Endodermal cell (in vitro differentiated cells): ENCODE data around the gene LIMS2. TPM values are rescaled to one million over a fixed set of nuclear protein-coding genes. Genes with fewer than 3 reads are reported as not detected.
A peak's percentile ranks its signal among the peaks of the same experiment; 100 is the strongest.

ENCODE experiments used
- DNase-seq: peaks from one replicate; pipeline ENCODE4 v3.0.0-alpha.2; 2017
- H3K27ac ChIP-seq: 2 replicates; pipeline ENCODE4 v1.5.1; 2013; ENCODE audit warnings: mild to moderate bottlenecking, low read depth, low read length, moderate library complexity
- H3K27me3 ChIP-seq: 2 replicates; pipeline ENCODE4 v1.6.1; 2013; ENCODE audit warnings: mild to moderate bottlenecking, low read length, moderate library complexity; ENCODE audit not compliant: insufficient read depth, control insufficient read depth, poor library complexity, severe bottlenecking
- H3K36me3 ChIP-seq: 2 replicates; pipeline ENCODE4 v1.7.0; 2013; ENCODE audit warnings: mild to moderate bottlenecking, low read length, moderate library complexity; ENCODE audit not compliant: control insufficient read depth, insufficient read depth
- H3K4me1 ChIP-seq: one replicate; pipeline ENCODE4 v1.7.0; 2013; ENCODE audit warnings: low read length; ENCODE audit not compliant: control insufficient read depth, insufficient read depth
- H3K4me3 ChIP-seq: 2 replicates; pipeline ENCODE4 v1.5.1; 2013; ENCODE audit warnings: mild to moderate bottlenecking, low read length, moderate library complexity
- H3K9ac ChIP-seq: 2 replicates; pipeline ENCODE4 v1.6.1; 2013; ENCODE audit warnings: mild to moderate bottlenecking, low read length, moderate library complexity; ENCODE audit not compliant: poor library complexity, severe bottlenecking; ENCODE audit errors: extremely low read depth
- H3K9me3 ChIP-seq: 2 replicates; pipeline ENCODE4 v1.6.1; 2013; ENCODE audit warnings: mild to moderate bottlenecking, low read length, moderate library complexity; ENCODE audit not compliant: control insufficient read depth
- H3K27ac Mint-ChIP-seq: 2 replicates; pipeline ENCODE4 v1.8.0; 2020; ENCODE audit warnings: mixed read lengths
- H3K27me3 Mint-ChIP-seq: 2 replicates; pipeline ENCODE4 v1.8.0; 2021; ENCODE audit warnings: mild to moderate bottlenecking, mixed read lengths; ENCODE audit not compliant: insufficient read depth
- H3K36me3 Mint-ChIP-seq: 2 replicates; pipeline ENCODE4 v1.8.0; 2020; ENCODE audit warnings: low read depth, mixed read lengths
- H3K4me1 Mint-ChIP-seq: 2 replicates; pipeline ENCODE4 v1.8.0; 2020; ENCODE audit warnings: mixed read lengths
- H3K4me3 Mint-ChIP-seq: 2 replicates; pipeline ENCODE4 v1.8.0; 2020; ENCODE audit warnings: mild to moderate bottlenecking, moderate library complexity, mixed read lengths
- H3K9me3 Mint-ChIP-seq: 2 replicates; pipeline ENCODE4 v1.8.0; 2020; ENCODE audit warnings: mild to moderate bottlenecking, mixed read lengths
- CTCF ChIP-seq: fragments of 200-600 bp; sonication (generic); conservative IDR thresholded peaks from 2 replicates; pipeline ENCODE4 v1.5.0; 2021; ENCODE audit warnings: antibody characterized with exemption, mild to moderate bottlenecking
- WGBS, 2 experiments: methylation state at CpG; one replicate each; pipeline versions ENCODE4 v1.1.5 to v1.1.7; 2013; ENCODE audit warnings: missing lambda C conversion rate in 2 of 2, mixed read lengths in 1 of 2; ENCODE audit not compliant: insufficient coverage in 1 of 2, insufficient read length in 1 of 2; 5-methylcytosine and 5-hydroxymethylcytosine counted together
- total RNA-seq, 2 donors: library from RNA; stranded (reverse); fragmentation: NEBNext Ultra II Directional in 1 of 2; extraction: Animal tissue kit (Norgen Biotek cat#: 25700) in 1 of 2; gene quantifications; 2 replicates in 1 of 2; 3 replicates in 1 of 2; pipeline ENCODE4 v1.2.1, GENCODE V29; 2021

LIMS2 gene
- total RNA-seq, 2 donors from 2014 or later, result 3.9 to 9.8 TPM

GRCh38 chr2:127614731-127615130 is 60.6 kb downstream of the LIMS2 start:
- Histone ChIP-seq H3K36me3 (no peaks in the 10 kb centered on the region), H3K9me3 (peaks cover 15% of the 10 kb centered on the region), H3K27me3 (no peaks in the 10 kb centered on the region), H3K4me3 (no peak overlapping the region), H3K4me1 (no peaks in the 10 kb centered on the region), H3K9ac (no peak overlapping the region), H3K27ac (no peak overlapping the region)
- 87 to 100% methylated on average over 3 of the region's 3 CpGs for WGBS, 2 experiments
- no peaks in the 10 kb centered on the region for H3K36me3 Mint-ChIP-seq
- H3K27ac Mint-ChIP-seq, result no peak overlapping the region
- H3K9me3 Mint-ChIP-seq, result peaks cover 14% of the 10 kb centered on the region
- peaks cover 4% of the 10 kb centered on the region for H3K27me3 Mint-ChIP-seq
- H3K4me3 Mint-ChIP-seq, result no peak overlapping the region
- no peak for TF ChIP-seq CTCF
- H3K4me1 Mint-ChIP-seq, result peaks cover 12% of the 10 kb centered on the region
- DNase-seq, result peak; percentile 25

- H3K27ac Mint-ChIP-seq, result no peak overlapping the region
Observed at GRCh38 chr2:127614246-127614645, 61.1 kb downstream of the LIMS2 start.

GRCh38 chr2:127612111-127612822 is 63.1 kb downstream of the LIMS2 start:
- H3K4me3 Mint-ChIP-seq, result no peak overlapping the region
- peaks cover 6% of the 10 kb centered on the region for H3K27me3 Mint-ChIP-seq
- no peak overlapping the region for H3K9ac ChIP-seq
- peak; percentile 24 for DNase-seq
- H3K36me3 Mint-ChIP-seq, result no peaks in the 10 kb centered on the region
- H3K4me3 ChIP-seq, result no peak overlapping the region
- TF ChIP-seq CTCF, result no peak
- H3K4me1 Mint-ChIP-seq, result peaks cover 7% of the 10 kb centered on the region
- H3K9me3 ChIP-seq, result peaks cover 15% of the 10 kb centered on the region
- WGBS, 2 experiments, result 84 to 90% methylated on average over 12 to 13 of the region's 13 CpGs
- no peak overlapping the region for H3K27ac ChIP-seq
- no peaks in the 10 kb centered on the region for H3K4me1 ChIP-seq
- no peaks in the 10 kb centered on the region for H3K27me3 ChIP-seq
- peaks cover 14% of the 10 kb centered on the region for H3K9me3 Mint-ChIP-seq
- no peaks in the 10 kb centered on the region for H3K36me3 ChIP-seq
- H3K27ac Mint-ChIP-seq, result no peak overlapping the region

More at GRCh38 chr2:127614246-127614645, 61.1 kb downstream of the LIMS2 start:
- 96 to 100% methylated on average over 2 of the region's 2 CpGs for WGBS, 2 experiments
- Mint-ChIP-seq H3K4me1 (peaks cover 12% of the 10 kb centered on the region), H3K9me3 (peaks cover 14% of the 10 kb centered on the region), H3K36me3 (no peaks in the 10 kb centered on the region), H3K27me3 (peaks cover 6% of the 10 kb centered on the region), H3K4me3 (no peak overlapping the region)
- H3K9ac ChIP-seq, result no peak overlapping the region
- no peaks in the 10 kb centered on the region for H3K4me1 ChIP-seq
- no peak overlapping the region for H3K27ac ChIP-seq
- DNase-seq, result no peak
- no peaks in the 10 kb centered on the region for H3K27me3 ChIP-seq
- TF ChIP-seq CTCF, result no peak
- H3K4me3 ChIP-seq, result no peak overlapping the region
- H3K36me3 ChIP-seq, result no peaks in the 10 kb centered on the region
- H3K9me3 ChIP-seq, result peaks cover 15% of the 10 kb centered on the region
